ENCODE results near the gene HARBI1.

- TF ChIP-seq POLR2A (IDR thresholded peaks at IDR 0.05; ENCODE audit: control extremely low read depth in 1 of 2, low read depth in 2 of 2, low read length in 2 of 2) (peak; percentile 23 to 83), YY1 (IDR thresholded peaks at IDR 0.05; ENCODE audit: low read depth, low read length) (peak; percentile 81), ZNF274 (IDR thresholded peaks at IDR 0.05; ENCODE audit: borderline replicate concordance, extremely low read depth, low read length) (no peak), SUZ12 (IDR thresholded peaks at IDR 0.05; ENCODE audit: low read length) (no peak), SP2 (IDR thresholded peaks at IDR 0.05; ENCODE audit: low read length) (no peak), CTCF (IDR thresholded peaks at IDR 0.05; ENCODE audit: control extremely low read depth in 1 of 3, insufficient read depth in 1 of 3, low read depth in 1 of 3, low read length in 3 of 3) (no peak)
Measured at GRCh38 chr11:46593550-46594373, 23.3 kb downstream of the HARBI1 start, which contains the start of gene AMBRA1.

Measured in H1 (cell line).